SK-N-SH (cell line): ENCODE results near the gene DNTT. TPM values are rescaled to one million over a fixed set of nuclear protein-coding genes. Genes with fewer than 3 reads are reported as not detected.

Source experiments
- CTCF ChIA-PET: fragments of 300-600, 350-600 bp; formaldehyde crosslinking; extraction: SDS; loops from one replicate; lab custom pipeline; 2021; lab: Yijun Ruan, JAX
- POLR2A ChIA-PET: fragments of 350-600 bp; sonication (Branson Sonifier 250); formaldehyde crosslinking; extraction: SDS; loops from one replicate; lab custom pipeline; 2020; ENCODE audit warnings: antibody characterized with exemption, inconsistent platforms; lab: Yijun Ruan, JAX
- DNase-seq: peaks from one replicate; pipeline ENCODE4 v3.0.0; 2012
- H2AFZ ChIP-seq: fragments of 200-600 bp; sonication (generic); 2 replicates; pipeline ENCODE4 v1.8.1; 2016; ENCODE audit warnings: antibody characterized with exemption, mild to moderate bottlenecking, low read depth
- H3F3A ChIP-seq: fragments of 200-600 bp; sonication (generic); replicated peaks from 2 replicates; pipeline ENCODE3; 2016; ENCODE audit warnings: antibody characterized with exemption, mild to moderate bottlenecking; ENCODE audit not compliant: insufficient read depth
- H3K27ac ChIP-seq, 2 experiments: fragments of 200-500 bp in 1 of 2; fragments of 200-600 bp in 1 of 2; sonication (Bioruptor generic) in 1 of 2; sonication (generic), shearing (Covaris generic) in 1 of 2; 2 replicates each; pipeline versions ENCODE4 v1.5.1 to v1.6.1; 2014 to 2016; ENCODE audit warnings: low read depth in 2 of 2, inconsistent platforms in 1 of 2, low read length in 1 of 2, mild to moderate bottlenecking in 1 of 2, mixed read lengths in 1 of 2
- H3K27me3 ChIP-seq: fragments of 200-600 bp; sonication (generic), shearing (Covaris generic); 2 replicates; pipeline ENCODE4 v1.6.1; 2016; ENCODE audit warnings: mixed run types; ENCODE audit not compliant: insufficient read depth
- H3K36me3 ChIP-seq, 2 experiments: fragments of 200-500 bp in 1 of 2; fragments of 200-600 bp in 1 of 2; sonication (Bioruptor generic) in 1 of 2; sonication (generic) in 1 of 2; replicated peaks in 1 of 2; 2 replicates each; pipeline versions ENCODE3 to v1.5.1; 2014 to 2016; ENCODE audit warnings: low read length in 1 of 2, mild to moderate bottlenecking in 1 of 2; ENCODE audit not compliant: insufficient read depth in 2 of 2, control insufficient read depth in 1 of 2
- H3K4me1 ChIP-seq, 2 experiments: fragments of 200-500 bp in 1 of 2; fragments of 200-600 bp in 1 of 2; sonication (Bioruptor generic) in 1 of 2; sonication (generic), shearing (Covaris generic) in 1 of 2; 2 replicates each; pipeline versions ENCODE4 v1.5.1 to v1.6.1; 2014 to 2016; ENCODE audit warnings: low read depth in 1 of 2, low read length in 1 of 2, mixed run types in 1 of 2; ENCODE audit not compliant: insufficient read depth in 2 of 2, control insufficient read depth in 1 of 2
- H3K4me2 ChIP-seq: fragments of 200-600 bp; sonication (generic), shearing (Covaris generic); 2 replicates; pipeline ENCODE4 v1.6.1; 2017; ENCODE audit warnings: mixed run types
- H3K4me3 ChIP-seq, 2 experiments: fragments of 200-500 bp in 1 of 2; fragments of 200-600 bp in 1 of 2; sonication (Bioruptor generic) in 1 of 2; sonication (generic), shearing (Covaris generic) in 1 of 2; 2 replicates each; pipeline versions ENCODE4 v1.5.1 to v1.8.1; 2014 to 2016; ENCODE audit warnings: low read depth in 2 of 2, inconsistent platforms in 1 of 2, low read length in 1 of 2, mild to moderate bottlenecking in 1 of 2, mixed read lengths in 1 of 2, moderate library complexity in 1 of 2
- H3K79me2 ChIP-seq: fragments of 200-600 bp; sonication (generic); 2 replicates; pipeline ENCODE4 v1.8.1; 2017; ENCODE audit warnings: mild to moderate bottlenecking; ENCODE audit not compliant: insufficient read depth
- H3K9ac ChIP-seq: fragments of 200-600 bp; sonication (generic); 2 replicates; pipeline ENCODE4 v1.6.1; 2017; ENCODE audit warnings: mixed run types
- H3K9me2 ChIP-seq: fragments of 200-600 bp; sonication (generic); 2 replicates; pipeline ENCODE4 v1.6.1; 2017; ENCODE audit warnings: mixed run types
- H3K9me3 ChIP-seq: fragments of 200-600 bp; sonication (generic); 2 replicates; pipeline ENCODE4 v1.6.1; 2017; ENCODE audit warnings: mixed run types, mild to moderate bottlenecking, moderate library complexity
- H4K20me1 ChIP-seq: fragments of 200-600 bp; sonication (generic); 2 replicates; pipeline ENCODE4 v1.6.1; 2017; ENCODE audit warnings: mild to moderate bottlenecking, mixed run types; ENCODE audit not compliant: insufficient read depth
- ELF1 ChIP-seq: IDR thresholded peaks from 2 replicates; pipeline ENCODE4 v1.4.0; 2012
- EP300 ChIP-seq, 2 experiments: IDR thresholded peaks; 2 replicates each; pipeline versions ENCODE4 v1.4.0 to v1.6.1; 2012; ENCODE audit warnings: borderline replicate concordance in 1 of 2, low read depth in 1 of 2, low read length in 1 of 2
- FOXM1 ChIP-seq: IDR thresholded peaks from 2 replicates; pipeline ENCODE4 v1.4.0; 2012; ENCODE audit warnings: low read depth, mild to moderate bottlenecking
- MAX ChIP-seq: IDR thresholded peaks from 2 replicates; pipeline ENCODE4 v1.4.0; 2012; ENCODE audit warnings: low read depth
- NFIC ChIP-seq: IDR thresholded peaks from 2 replicates; pipeline ENCODE4 v1.4.0; 2012; ENCODE audit warnings: borderline replicate concordance
- RAD21 ChIP-seq: IDR thresholded peaks from 2 replicates; pipeline ENCODE4 v1.6.1; 2012; ENCODE audit warnings: mild to moderate bottlenecking, low read length
- REST ChIP-seq: IDR thresholded peaks from 2 replicates; pipeline ENCODE4 v1.6.1; 2012; ENCODE audit warnings: mild to moderate bottlenecking, low read depth, low read length, moderate library complexity
- TEAD4 ChIP-seq: IDR thresholded peaks from 2 replicates; pipeline ENCODE4 v1.4.0; 2012; ENCODE audit warnings: mild to moderate bottlenecking, borderline replicate concordance; ENCODE audit not compliant: insufficient read depth
- ZBTB33 ChIP-seq: IDR thresholded peaks from 2 replicates; pipeline ENCODE4 v1.4.0; 2012; ENCODE audit warnings: low read depth, borderline replicate concordance
- WGBS: methylation state at CpG from one replicate; pipeline ENCODE4 v1.1.6; 2017; ENCODE audit warnings: low lambda C conversion rate; 5-methylcytosine and 5-hydroxymethylcytosine counted together
- polyA plus RNA-seq, 3 experiments: library from polyadenylated mRNA; depleted of rRNA; stranded (reverse); fragments of >200 nt; gene quantifications; 2 replicates each; pipeline ENCODE4 v1.2.3, GENCODE V29; 2012

The DNTT gene
- polyA plus RNA-seq, 1 of the 3 experiments (the other 2 are of a cell fraction) = not detected

GRCh38 chr10:96319754-96320474, 15.7 kb downstream of the DNTT start (continued):
- TF ChIP-seq FOXM1 (no peak), RAD21 (no peak), REST (no peak), ELF1 (no peak), NFIC (no peak)

GRCh38 chr10:96321822-96322221, 17.6 kb downstream of the DNTT start:
- Histone ChIP-seq H4K20me1 (no peaks in the 10 kb centered on the region), H3K36me3 (no peaks in the 10 kb centered on the region), H3K27ac (no peak overlapping the region), H3K9me3 (no peaks in the 10 kb centered on the region), H2AFZ (no peak overlapping the region), H3K9ac (no peak overlapping the region), H3K4me1 (no peaks in the 10 kb centered on the region), H3K9me2 (no peaks in the 10 kb centered on the region), H3K79me2 (no peaks in the 10 kb centered on the region), H3K4me2 (no peak overlapping the region), H3K27me3 (no peaks in the 10 kb centered on the region; the same call in 1 of the 2 replicates), H3F3A (no peaks in the 10 kb centered on the region), H3K4me3 (no peak overlapping the region)
- 32% methylated on average over 5 of the region's 5 CpGs for WGBS
- ChIA-PET CTCF (interaction anchor here (0.9 to 7.0 kb wide), 5 partner anchors 13 to 48 kb away, joined by 3 to 42 read pairs (median 4); no protein-coding TSS in a partner anchor), POLR2A (no interaction called here)
- TF ChIP-seq NFIC = no peak
- TF ChIP-seq MAX = no peak
- TF ChIP-seq ZBTB33 = no peak
- no peak for TF ChIP-seq EP300 (IDR thresholded peaks at IDR 0.05; ENCODE audit: borderline replicate concordance in 1 of 2, low read depth in 1 of 2, low read length in 1 of 2)
- TF ChIP-seq TEAD4 = no peak
- no peak for DNase-seq
